BE2C (cell line): ENCODE results near the gene CHODL.

ENCODE experiments used
- DNase-seq: peaks from one replicate; pipeline ENCODE4 v3.0.0-alpha.2; 2020
- H3K27me3 ChIP-seq: fragments of 250-450 bp; sonication (Bioruptor Pico); 2 replicates; pipeline ENCODE4 v1.5.1; 2020; ENCODE audit warnings: mild to moderate bottlenecking
- H3K36me3 ChIP-seq: fragments of 250-450 bp; sonication (Bioruptor Pico); 2 replicates; pipeline ENCODE4 v1.5.1; 2020; ENCODE audit warnings: mild to moderate bottlenecking
- H3K4me1 ChIP-seq: fragments of 250-450 bp; sonication (Bioruptor Pico); 2 replicates; pipeline ENCODE4 v1.5.1; 2020
- H3K4me3 ChIP-seq: 2 replicates; pipeline ENCODE4 v1.5.1; 2011; ENCODE audit warnings: low read depth, low read length
- H3K9me3 ChIP-seq: fragments of 250-450 bp; sonication (Bioruptor Pico); 2 replicates; pipeline ENCODE4 v1.5.1; 2020
- TF ChIP-seq, protein P1 (sequence below): IDR thresholded peaks from 2 replicates; pipeline ENCODE4 v1.5.1; 2012; ENCODE audit warnings: mild to moderate bottlenecking, low read depth, low read length

The CHODL gene

GRCh38 chr21:18235545-18235944, 9.1 kb upstream of the CHODL start:
- Histone ChIP-seq H3K36me3 (no peaks in the 10 kb centered on the region), H3K9me3 (no peaks in the 10 kb centered on the region), H3K4me1 (no peaks in the 10 kb centered on the region), H3K4me3 (no peak overlapping the region), H3K27me3 (no peaks in the 10 kb centered on the region)
- TF ChIP-seq, protein P1, sequence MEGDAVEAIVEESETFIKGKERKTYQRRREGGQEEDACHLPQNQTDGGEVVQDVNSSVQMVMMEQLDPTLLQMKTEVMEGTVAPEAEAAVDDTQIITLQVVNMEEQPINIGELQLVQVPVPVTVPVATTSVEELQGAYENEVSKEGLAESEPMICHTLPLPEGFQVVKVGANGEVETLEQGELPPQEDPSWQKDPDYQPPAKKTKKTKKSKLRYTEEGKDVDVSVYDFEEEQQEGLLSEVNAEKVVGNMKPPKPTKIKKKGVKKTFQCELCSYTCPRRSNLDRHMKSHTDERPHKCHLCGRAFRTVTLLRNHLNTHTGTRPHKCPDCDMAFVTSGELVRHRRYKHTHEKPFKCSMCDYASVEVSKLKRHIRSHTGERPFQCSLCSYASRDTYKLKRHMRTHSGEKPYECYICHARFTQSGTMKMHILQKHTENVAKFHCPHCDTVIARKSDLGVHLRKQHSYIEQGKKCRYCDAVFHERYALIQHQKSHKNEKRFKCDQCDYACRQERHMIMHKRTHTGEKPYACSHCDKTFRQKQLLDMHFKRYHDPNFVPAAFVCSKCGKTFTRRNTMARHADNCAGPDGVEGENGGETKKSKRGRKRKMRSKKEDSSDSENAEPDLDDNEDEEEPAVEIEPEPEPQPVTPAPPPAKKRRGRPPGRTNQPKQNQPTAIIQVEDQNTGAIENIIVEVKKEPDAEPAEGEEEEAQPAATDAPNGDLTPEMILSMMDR: no peak
- no peak for DNase-seq

DNA sequence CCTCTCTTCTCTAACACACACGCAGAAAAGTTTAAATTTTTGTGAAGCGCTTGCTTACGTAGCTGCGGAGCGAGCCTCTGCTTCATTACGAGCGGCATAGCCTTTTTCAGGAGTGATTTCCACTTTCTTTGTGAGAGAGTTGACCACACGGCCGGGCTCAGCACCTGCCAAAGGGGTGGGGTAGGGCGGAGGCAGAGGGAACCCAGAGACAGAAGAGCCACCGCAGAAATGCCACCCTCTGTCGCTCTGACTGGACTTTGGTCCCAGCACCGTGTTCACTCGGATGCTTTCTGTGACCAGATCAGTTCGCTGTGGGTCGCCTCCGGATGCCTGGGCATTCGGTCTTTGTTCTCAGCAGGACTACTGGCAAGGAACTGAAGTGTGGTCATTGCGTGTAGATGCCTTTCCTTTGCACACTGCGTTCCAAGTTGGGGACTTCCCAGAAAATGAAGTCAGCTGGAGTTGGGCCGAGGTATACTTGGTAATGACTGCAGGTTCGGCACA, 883 bp downstream of the CHODL start:
- H3K36me3 ChIP-seq: no peaks in the 10 kb centered on the region
- peak; percentile 38 for DNase-seq
- TF ChIP-seq, protein P1: no peak
- H3K4me3 ChIP-seq: peak overlapping the region; percentile 83
- H3K9me3 ChIP-seq: no peaks in the 10 kb centered on the region
- peaks cover 9% of the 10 kb centered on the region; the same call in 1 of the 2 replicates for H3K27me3 ChIP-seq
- peaks cover 3% of the 10 kb centered on the region for H3K4me1 ChIP-seq

DNA sequence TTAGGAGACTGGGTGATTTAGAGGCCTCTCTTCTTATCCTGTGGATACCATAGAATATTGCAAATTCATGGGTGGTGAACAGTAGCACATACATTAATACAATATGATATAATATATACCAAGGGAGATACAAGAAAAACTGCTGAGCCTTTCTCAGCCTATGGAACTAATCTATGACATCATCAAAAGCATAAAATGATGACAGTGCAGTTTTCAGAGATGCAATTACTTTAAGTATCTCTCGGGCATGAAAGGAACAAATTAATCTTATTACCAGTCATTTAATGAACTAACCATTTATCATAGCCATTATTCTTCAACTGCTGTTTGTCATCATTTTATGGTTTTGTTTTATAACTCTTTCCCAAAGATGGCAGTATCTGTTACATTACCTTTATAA, 3.5 kb downstream of the CHODL start:
- Histone ChIP-seq H3K9me3 (no peaks in the 10 kb centered on the region), H3K4me3 (no peak overlapping the region), H3K27me3 (peaks cover 9% of the 10 kb centered on the region; the same call in 1 of the 2 replicates), H3K36me3 (no peaks in the 10 kb centered on the region), H3K4me1 (peaks cover 3% of the 10 kb centered on the region)
- TF ChIP-seq, protein P1: no peak
- DNase-seq: no peak

- DNase-seq: peak; percentile 16
- H3K9me3 ChIP-seq: no peaks in the 10 kb centered on the region
- H3K4me3 ChIP-seq: no peak overlapping the region
- TF ChIP-seq, protein P1: peak; percentile 66
- peaks cover 4% of the 10 kb centered on the region; the same call in 1 of the 2 replicates for H3K27me3 ChIP-seq
- peaks cover 3% of the 10 kb centered on the region for H3K4me1 ChIP-seq
- H3K36me3 ChIP-seq: no peaks in the 10 kb centered on the region
These were observed 5.0 kb downstream of the CHODL start for GRCh38 chr21:18249672-18250071.

DNA sequence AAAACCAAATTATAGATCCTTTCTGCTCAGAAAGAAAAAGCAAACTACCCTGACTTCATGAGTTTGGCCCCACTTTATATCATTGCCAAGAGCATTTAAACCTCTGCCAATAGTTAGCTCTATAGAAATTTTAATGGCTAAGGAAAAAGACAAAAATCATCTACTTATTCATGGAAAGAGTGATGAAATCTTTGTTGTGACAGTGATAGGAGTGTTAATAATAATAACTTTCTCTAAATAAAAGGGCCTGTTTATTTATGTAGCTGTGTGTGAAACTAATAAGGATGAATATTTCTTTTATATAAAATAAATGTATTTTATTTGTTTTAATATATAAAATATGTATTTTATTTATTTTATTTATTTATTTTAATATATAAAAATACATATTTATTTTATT, 6.4 kb downstream of the CHODL start:
- H3K4me3 ChIP-seq: no peak overlapping the region
- H3K36me3 ChIP-seq: no peaks in the 10 kb centered on the region
- TF ChIP-seq, protein P1: no peak
- no peaks in the 10 kb centered on the region for H3K9me3 ChIP-seq
- peaks cover 3% of the 10 kb centered on the region for H3K4me1 ChIP-seq
- no peak for DNase-seq
- no peaks in the 10 kb centered on the region for H3K27me3 ChIP-seq

DNA sequence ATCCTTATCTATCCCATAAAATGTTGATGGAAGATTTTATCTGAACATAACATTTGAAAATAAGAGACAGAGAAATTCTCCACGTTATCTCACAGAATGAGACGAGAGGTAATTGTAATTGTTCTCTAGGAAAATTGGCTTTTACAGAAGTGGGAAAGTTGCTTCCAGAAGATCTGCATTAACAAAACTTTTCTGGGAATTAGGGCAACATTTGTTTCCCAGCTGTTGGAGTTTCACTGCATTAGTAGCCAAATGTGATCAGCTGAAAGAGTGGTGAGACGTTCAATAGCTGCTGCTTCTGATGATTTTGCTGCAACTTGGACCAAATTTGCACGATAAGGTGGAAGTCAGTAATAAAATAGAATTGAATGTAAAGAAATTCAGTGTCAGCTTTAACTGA, 7.6 kb downstream of the CHODL start:
- Histone ChIP-seq H3K4me1 (peaks cover 3% of the 10 kb centered on the region), H3K9me3 (no peaks in the 10 kb centered on the region), H3K36me3 (no peaks in the 10 kb centered on the region), H3K27me3 (no peaks in the 10 kb centered on the region), H3K4me3 (peak overlapping the region; percentile 40)
- TF ChIP-seq, protein P1: no peak
- no peak for DNase-seq
